ENCODE measurements around the gene CHN1. TPM values are rescaled to one million over a fixed set of nuclear protein-coding genes. Genes with fewer than 3 reads are reported as not detected.

The CHN1 gene
- total RNA-seq, 2 experiments from 2014 or later, result 5.3 to 5.6 TPM

- Mint-ChIP-seq H3K27ac (peak overlapping the region; percentile 82), H3K4me1 (ENCODE audit: low read depth) (peaks cover 60% of the 10 kb centered on the region), H3K9me3 (no peaks in the 10 kb centered on the region), H3K27me3 (no peaks in the 10 kb centered on the region), H3K4me3 (peak overlapping the region; percentile 23), H3K36me3 (ENCODE audit: low read depth) (no peaks in the 10 kb centered on the region)
- ATAC-seq (ENCODE audit: poor library complexity) (no peak), DNase-seq (no peak)
- TF ChIP-seq CTCF (IDR thresholded peaks at IDR 0.05), result no peak
- Histone ChIP-seq H3K4me3 (ENCODE audit: low read length) (no peak overlapping the region), H3K36me3 (ENCODE audit: insufficient read depth, low read length) (no peaks in the 10 kb centered on the region), H3K27me3 (ENCODE audit: control insufficient read depth in 1 of 2, insufficient read depth in 2 of 2, low read length in 2 of 2) (no peaks in the 10 kb centered on the region), H3K27ac (ENCODE audit: low read depth in 1 of 2, low read length in 2 of 2) (no peak overlapping the region), H3K4me1 (ENCODE audit: insufficient read depth, low read length) (peaks cover 52% of the 10 kb centered on the region), H3K9me3 (ENCODE audit: control insufficient read depth in 1 of 2, insufficient read depth in 1 of 2, low read length in 2 of 2) (no peaks in the 10 kb centered on the region)
- POLR2A ChIA-PET, result interaction anchor here (0.7 to 1.4 kb wide), 3 partner anchors 18 to 228 kb away, joined by 3 read pairs; partner anchors contain the start of gene CHN1
- intact Hi-C loops (cut with DNase I, micrococcal nuclease), result loop anchor here in 1 of 2 experiments (1.0 to 10.0 kb wide), 2 partner anchors 28 to 227 kb away; partner anchors contain the start of gene CHN1
- CTCF ChIA-PET, result no interaction called here
These were observed 227.7 kb downstream of the CHN1 start for GRCh38 chr2:174777347-174778084.

DNA sequence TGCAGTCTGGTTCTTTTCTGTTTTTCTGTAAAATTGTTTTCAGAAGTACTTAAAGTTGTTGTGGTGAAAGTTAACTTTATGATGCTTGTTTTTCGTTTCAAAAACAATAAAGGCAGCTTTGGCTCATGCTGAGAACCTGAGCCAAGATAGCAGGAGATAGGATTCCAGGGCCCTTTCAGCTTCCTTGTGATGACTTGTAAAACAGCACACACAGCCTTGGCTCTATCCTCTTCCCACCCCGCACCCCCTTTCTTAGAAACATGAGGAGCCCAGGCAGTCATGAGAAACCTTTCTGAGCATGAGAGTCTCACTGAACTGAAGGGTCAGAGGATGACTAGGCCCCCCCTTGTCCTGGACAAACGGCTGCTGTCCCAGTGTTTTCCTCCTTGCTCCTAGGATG lies 228.5 kb downstream of the CHN1 start:
- Histone ChIP-seq H3K4me3 (ENCODE audit: low read length) (no peak overlapping the region), H3K27me3 (ENCODE audit: control insufficient read depth in 1 of 2, insufficient read depth in 2 of 2, low read length in 2 of 2) (no peaks in the 10 kb centered on the region), H3K27ac (ENCODE audit: low read depth in 1 of 2, low read length in 2 of 2) (no peak overlapping the region), H3K4me1 (ENCODE audit: insufficient read depth, low read length) (peaks cover 52% of the 10 kb centered on the region), H3K9me3 (ENCODE audit: control insufficient read depth in 1 of 2, insufficient read depth in 1 of 2, low read length in 2 of 2) (no peaks in the 10 kb centered on the region), H3K36me3 (ENCODE audit: insufficient read depth, low read length) (no peaks in the 10 kb centered on the region)
- Mint-ChIP-seq H3K4me3 (no peak overlapping the region), H3K4me1 (ENCODE audit: low read depth) (peaks cover 65% of the 10 kb centered on the region), H3K9me3 (no peaks in the 10 kb centered on the region), H3K27me3 (no peaks in the 10 kb centered on the region), H3K27ac (peak overlapping the region; percentile 58), H3K36me3 (ENCODE audit: low read depth) (no peaks in the 10 kb centered on the region)
- no peak for ATAC-seq (ENCODE audit: poor library complexity)
- TF ChIP-seq CTCF (IDR thresholded peaks at IDR 0.05), result no peak
- intact Hi-C loops (cut with DNase I, micrococcal nuclease), result loop anchor here in 1 of 2 experiments (10.0 kb wide), 1 partner anchor 228 kb away; the partner anchor contains the start of gene CHN1
- ChIA-PET POLR2A (interaction anchor here (1.1 kb wide), 1 partner anchor 27 kb away, joined by 4 read pairs; no protein-coding TSS in a partner anchor), CTCF (interaction anchor here (1.8 kb wide), 1 partner anchor 28 kb away, joined by 7 read pairs; no protein-coding TSS in a partner anchor)
- DNase-seq, result no peak

GRCh38 chr2:174776223-174776622 lies 229.0 kb downstream of the CHN1 start:
- Mint-ChIP-seq H3K27me3 (no peaks in the 10 kb centered on the region), H3K36me3 (ENCODE audit: low read depth) (no peaks in the 10 kb centered on the region), H3K4me3 (no peak overlapping the region), H3K27ac (peak overlapping the region; percentile 58), H3K4me1 (ENCODE audit: low read depth) (peaks cover 65% of the 10 kb centered on the region), H3K9me3 (no peaks in the 10 kb centered on the region)
- Histone ChIP-seq H3K9me3 (ENCODE audit: control insufficient read depth in 1 of 2, insufficient read depth in 1 of 2, low read length in 2 of 2) (no peaks in the 10 kb centered on the region), H3K4me1 (ENCODE audit: insufficient read depth, low read length) (peaks cover 52% of the 10 kb centered on the region), H3K27ac (ENCODE audit: low read depth in 1 of 2, low read length in 2 of 2) (no peak overlapping the region), H3K27me3 (ENCODE audit: control insufficient read depth in 1 of 2, insufficient read depth in 2 of 2, low read length in 2 of 2) (no peaks in the 10 kb centered on the region), H3K4me3 (ENCODE audit: low read length) (no peak overlapping the region), H3K36me3 (ENCODE audit: insufficient read depth, low read length) (no peaks in the 10 kb centered on the region)
- intact Hi-C loops (cut with DNase I, micrococcal nuclease), result loop anchor here in 1 of 2 experiments (10.0 kb wide), 1 partner anchor 229 kb away; the partner anchor contains the start of gene CHN1
- ChIA-PET CTCF (interaction anchor here (1.3 to 1.8 kb wide), 2 partner anchors 19 to 27 kb away, joined by 3 to 7 read pairs; no protein-coding TSS in a partner anchor), POLR2A (interaction anchor here (1.1 kb wide), 1 partner anchor 27 kb away, joined by 4 read pairs; no protein-coding TSS in a partner anchor)
- no peak for TF ChIP-seq CTCF (IDR thresholded peaks at IDR 0.05)
- DNase-seq (peak in 3 of 14 experiments; percentile 15 to 39 (median 39)), ATAC-seq (ENCODE audit: poor library complexity) (no peak)

All from CD4-positive, alpha-beta T cell (primary cell).